GM10266 (cell line): Measurements from ENCODE around the gene MRPL2.
A peak's percentile ranks its signal among the peaks of the same experiment; 100 is the strongest.
"Not testable (repeated sequence)": the region's sequence is repeated elsewhere in the genome, so short reads cannot be mapped to it uniquely, and the experiment has no call there.

ENCODE experiments used
- DNase-seq: peaks from one replicate; pipeline ENCODE4 v3.0.0; 2012; ENCODE audit errors: extremely low spot score
- TF ChIP-seq, protein P1 (sequence below): IDR thresholded peaks from 2 replicates; pipeline ENCODE4 v1.5.1; 2012; ENCODE audit warnings: mild to moderate bottlenecking, low read depth; ENCODE audit not compliant: control insufficient read depth, insufficient read depth; ENCODE audit errors: missing control alignments

The MRPL2 gene

DNA sequence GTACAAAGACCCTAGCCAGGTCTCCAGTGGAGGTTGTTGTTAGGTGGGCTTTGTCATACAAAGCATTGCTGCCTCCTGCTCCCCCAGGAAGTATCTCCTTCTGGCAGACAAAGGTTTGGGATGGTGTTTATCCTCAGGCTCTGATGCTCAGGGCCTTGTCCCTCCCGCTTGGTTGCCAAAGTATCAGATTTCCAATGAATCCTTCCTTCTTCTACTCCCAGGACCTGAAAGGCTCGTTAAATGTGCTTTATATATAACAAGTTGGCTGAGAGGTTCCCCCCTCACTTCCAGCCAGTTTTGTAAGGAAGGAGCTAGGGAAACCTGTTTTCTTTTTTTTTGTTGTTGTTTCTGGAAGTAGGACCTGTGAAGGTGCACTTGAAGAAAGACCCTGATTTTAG lies 31.3 kb upstream of the MRPL2 start:
- no peak for DNase-seq
- TF ChIP-seq, protein P1, sequence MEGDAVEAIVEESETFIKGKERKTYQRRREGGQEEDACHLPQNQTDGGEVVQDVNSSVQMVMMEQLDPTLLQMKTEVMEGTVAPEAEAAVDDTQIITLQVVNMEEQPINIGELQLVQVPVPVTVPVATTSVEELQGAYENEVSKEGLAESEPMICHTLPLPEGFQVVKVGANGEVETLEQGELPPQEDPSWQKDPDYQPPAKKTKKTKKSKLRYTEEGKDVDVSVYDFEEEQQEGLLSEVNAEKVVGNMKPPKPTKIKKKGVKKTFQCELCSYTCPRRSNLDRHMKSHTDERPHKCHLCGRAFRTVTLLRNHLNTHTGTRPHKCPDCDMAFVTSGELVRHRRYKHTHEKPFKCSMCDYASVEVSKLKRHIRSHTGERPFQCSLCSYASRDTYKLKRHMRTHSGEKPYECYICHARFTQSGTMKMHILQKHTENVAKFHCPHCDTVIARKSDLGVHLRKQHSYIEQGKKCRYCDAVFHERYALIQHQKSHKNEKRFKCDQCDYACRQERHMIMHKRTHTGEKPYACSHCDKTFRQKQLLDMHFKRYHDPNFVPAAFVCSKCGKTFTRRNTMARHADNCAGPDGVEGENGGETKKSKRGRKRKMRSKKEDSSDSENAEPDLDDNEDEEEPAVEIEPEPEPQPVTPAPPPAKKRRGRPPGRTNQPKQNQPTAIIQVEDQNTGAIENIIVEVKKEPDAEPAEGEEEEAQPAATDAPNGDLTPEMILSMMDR, result no peak

DNA sequence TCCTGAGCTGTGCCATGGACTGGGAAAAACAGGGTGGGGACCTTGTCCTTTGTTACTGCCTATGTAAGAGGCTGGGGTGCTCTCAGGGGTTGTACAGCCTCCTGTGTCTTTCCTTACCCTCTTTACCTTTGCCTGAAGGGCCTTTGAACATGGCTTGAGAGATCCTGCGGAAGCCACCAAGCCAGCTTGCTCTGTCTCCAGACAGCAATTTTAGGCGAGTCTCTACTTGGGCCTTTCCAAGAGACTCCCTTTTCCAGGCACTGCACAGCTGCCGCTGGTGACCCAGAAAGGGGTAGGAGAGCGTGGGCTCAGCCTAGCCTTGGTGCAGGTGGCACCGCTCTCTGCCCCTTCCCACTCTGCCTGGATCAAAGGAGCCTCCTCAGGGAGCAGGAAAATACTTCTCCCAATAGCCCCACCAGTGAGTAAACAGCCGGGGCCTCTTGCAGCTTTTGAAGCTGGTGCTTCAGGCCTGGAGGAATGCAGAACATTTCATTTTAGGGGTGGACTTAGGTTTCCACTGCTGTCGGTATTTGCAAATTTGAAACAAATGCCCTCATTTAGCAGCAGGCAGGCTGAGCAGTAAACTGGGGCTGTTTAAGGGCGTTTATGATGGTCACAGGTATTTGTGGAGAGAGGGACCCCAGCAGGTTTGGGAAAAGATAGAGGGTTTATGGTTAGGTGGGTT lies 30.8 kb upstream of the MRPL2 start:
- TF ChIP-seq, protein P1, result no peak
- no peak for DNase-seq

DNA sequence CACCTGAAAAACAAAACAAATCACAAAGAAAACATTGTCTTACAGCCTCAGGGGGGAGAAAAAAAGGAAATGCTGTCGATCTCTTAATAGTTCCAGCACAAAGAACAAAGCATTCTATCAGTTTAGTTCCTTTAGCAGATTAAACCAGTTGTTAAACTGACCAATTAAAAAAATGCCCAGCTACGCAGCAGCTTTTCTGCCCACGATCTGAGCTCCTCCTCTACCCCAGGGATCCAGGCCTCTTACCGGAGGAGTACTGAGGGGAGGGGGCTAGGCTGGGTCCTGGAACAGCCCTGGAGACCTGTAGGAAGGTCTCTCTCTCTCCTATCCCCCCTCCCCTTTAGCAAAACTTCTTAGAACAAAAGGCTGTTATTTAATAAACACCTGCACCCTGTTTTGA lies 30.2 kb upstream of the MRPL2 start:
- DNase-seq, result no peak
- TF ChIP-seq, protein P1, result no peak

DNA sequence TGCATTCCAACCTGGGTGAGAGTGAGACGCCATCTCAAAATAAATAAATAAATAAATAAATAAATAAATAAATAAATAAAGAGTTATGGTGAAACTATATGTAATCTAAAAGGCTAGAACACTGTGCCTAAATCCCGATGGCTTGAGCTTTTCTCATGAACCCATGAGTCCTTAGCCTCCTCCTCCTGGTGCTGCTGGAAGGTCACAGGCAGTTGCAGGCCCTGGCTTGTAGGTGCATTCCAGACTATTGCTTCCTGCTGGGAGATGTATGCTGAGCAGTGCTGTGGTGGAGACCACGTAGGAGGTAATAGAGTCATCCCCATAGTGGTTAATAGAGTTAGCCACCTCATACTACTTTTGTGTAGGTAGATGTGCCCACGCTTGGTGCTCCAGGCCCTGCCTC lies 29.4 kb upstream of the MRPL2 start:
- TF ChIP-seq, protein P1, result no peak
- no peak for DNase-seq

DNA sequence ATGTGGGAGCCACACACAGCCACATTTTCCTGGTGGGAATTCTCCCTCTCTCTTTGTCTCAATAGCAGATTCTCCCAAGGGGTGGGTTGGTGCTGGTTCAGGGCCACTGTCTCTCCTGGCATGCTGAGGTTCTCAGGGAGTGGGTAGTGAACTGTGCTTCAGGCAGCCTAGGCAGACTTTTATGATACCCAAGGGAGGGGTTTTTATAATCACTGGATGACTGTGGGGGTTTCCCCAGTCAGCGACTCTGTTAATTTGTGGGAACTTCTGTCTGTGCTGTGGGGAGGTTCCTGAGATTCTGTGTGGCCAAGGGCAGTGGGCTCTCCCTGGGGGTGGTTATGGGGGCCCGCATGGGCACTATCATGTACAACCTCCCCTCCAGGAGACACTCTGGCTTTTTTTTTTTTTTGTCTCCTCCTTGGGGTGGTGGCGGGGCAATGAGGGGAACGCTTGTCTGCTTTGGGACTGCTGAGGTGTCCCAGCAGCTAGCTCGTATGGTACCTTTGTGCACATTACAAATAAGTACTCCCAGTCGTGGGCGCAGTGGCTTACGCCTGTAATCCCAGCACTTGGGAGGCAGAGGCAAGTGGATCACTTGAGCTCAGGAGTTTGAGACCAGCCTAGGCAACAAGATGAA lies 26.9 kb upstream of the MRPL2 start:
- TF ChIP-seq, protein P1, result no peak

DNA sequence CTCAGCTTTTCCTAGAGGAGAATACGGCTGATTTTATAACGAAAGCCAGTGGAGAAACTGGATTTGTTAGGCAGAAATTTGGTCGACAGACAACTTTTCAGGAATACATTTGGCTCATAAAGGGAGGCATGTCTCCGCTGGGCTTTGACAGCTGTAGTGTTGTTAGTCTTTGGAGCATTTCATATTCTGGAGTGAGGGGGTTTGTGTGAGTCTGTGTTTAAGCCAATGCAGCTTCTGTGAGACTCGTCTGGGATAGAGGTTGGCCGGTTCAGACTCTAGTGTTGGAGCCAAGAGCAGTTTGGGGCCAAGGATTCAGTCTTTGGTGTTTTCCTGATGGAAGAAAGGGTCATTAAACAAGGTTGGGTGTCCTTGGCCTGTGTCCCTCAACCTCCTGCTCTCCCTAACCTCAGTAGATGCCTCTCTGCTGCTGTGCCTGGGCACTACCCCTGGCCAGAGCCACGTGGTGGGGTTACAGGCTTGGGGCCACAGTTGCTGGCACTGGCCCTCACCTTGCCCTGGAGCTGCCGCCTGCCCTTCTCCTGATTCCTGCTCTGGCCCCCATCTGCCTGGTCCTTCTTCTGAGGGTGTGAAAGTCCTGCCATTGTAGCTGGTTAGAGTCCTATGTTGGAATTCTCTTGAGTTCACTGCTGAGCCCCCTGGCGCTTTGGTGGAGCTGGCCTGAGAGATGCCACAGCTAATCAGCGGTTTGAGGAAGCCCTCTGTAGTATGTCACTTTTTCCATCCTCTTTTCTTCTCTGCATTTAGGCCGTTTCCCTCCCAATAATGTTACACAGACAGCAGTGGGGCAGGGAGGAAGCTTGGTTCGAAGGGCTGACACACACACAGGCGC lies 23.8 kb upstream of the MRPL2 start:
- DNase-seq, result no peak
- TF ChIP-seq, protein P1, result no peak

More for the DNA sequence above, 26.9 kb upstream of the MRPL2 start:
- DNase-seq, result peak; percentile 73

DNA sequence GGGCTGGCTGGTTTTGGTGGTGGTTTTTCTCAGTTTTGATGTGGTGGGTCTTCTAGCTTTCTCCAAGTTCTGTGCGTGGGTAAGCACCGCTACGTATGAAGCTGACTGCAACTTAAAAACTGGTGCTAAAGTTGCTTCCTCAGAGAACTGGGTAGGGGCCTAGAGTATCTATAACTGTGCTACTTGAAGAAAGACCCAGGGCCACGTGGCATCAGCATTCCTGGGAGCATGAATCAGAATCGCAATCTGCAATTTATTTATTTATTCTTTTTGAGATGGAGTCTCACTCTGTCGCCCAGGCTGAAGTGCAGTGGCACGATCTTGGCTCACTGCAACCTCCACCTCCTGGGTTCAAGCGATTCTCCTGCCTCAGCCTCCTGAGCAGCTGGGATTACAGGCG lies 22.7 kb upstream of the MRPL2 start:
- DNase-seq, result not testable (repeated sequence)
